Activated T-cell treated with anti-CD3 and anti-CD28 coated beads for 4 hours (primary cell): ENCODE results near the gene CNOT1.
"Not testable (repeated sequence)": the region's sequence is repeated elsewhere in the genome, so short reads cannot be mapped to it uniquely, and the experiment has no call there.

ENCODE experiments used
- DNase-seq: peaks from one replicate; pipeline ENCODE4 v3.0.0-alpha.2; 2020

CNOT1 gene

GRCh38 chr16:58501242-58502131 is 128.1 kb downstream of the CNOT1 start:
- no peak for DNase-seq

DNA sequence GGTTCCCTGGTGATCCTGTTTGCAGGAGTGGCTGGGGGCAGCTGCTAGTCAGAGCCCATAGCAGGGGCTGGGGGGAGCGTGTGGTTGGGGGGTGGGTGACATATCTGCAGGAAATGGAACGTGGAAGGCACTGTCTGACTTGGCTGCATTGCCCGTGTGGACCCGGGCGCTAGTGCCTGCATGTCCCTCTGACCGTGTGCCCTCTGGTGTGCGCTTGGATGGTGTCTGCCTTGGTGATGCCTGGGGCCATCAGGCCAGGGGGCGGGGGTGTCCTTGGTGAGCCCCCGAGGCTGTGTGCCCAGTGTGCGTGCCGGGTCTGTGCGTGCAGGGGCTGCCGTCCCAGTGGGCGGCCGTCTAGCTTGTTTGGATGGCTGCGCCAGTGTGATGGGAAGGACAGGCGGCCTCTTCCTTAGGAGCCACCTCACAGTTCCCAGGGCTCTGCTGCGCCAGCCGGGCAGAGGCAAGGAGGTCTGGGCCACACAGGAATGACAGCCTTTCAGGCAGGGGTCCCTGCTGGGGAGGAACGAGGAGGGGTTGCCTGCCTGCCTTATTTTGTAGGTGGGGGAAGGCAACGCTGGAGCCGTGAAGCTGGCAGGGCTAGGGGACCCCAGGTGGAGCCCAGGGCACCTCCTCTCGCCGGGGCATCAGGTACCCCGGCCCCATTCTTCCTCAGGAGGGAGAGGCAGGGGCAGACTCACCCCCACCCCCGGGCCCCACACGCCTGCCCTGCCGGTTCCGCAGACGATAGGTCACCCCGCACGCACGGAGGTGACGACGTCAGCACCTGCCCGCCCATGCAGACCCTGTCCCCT is 129.0 kb downstream of the CNOT1 start:
- no peak for DNase-seq

DNA sequence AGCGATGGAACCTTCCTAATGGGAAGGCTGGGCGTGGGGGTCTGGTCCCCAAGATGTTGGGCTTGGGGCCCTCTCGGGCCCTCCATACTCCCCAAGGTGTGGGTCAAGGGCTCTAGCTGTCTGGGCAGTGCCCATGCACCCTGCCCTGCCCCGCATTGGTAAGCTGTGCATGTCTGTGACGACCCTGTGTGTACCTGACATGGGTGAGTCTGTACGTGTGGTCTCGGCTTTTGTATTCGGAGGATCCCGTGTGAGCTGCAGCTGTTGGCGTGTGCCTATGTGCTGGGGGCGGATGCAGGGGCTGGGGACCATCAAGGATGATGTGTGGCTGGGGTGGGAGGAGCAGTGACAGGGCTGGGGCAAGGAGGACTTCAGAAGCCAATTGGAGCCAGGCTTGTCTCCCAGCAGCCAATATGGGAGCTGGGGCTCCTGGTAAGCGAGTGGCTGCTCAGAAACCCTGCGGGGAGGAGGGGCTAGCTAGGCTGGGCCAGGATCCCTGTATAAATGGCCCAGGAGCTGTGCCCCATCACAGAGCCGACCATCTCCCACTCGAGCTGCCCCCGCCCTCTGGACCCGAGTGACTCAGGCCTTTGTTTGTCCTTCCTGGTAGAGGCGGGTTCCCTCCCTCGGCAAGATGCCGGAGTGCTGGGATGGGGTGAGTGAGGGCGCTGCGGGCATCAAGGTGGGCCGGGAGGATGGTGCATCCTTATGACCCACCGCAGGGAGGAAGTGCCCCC is 129.8 kb downstream of the CNOT1 start, which contains the start of gene NDRG4:
NDRG4 (plus strand) TSS at position 529 of the 737 bp plus-strand sequence; CDS start at position 635, 106 bp downstream.
- DNase-seq: no peak

DNA sequence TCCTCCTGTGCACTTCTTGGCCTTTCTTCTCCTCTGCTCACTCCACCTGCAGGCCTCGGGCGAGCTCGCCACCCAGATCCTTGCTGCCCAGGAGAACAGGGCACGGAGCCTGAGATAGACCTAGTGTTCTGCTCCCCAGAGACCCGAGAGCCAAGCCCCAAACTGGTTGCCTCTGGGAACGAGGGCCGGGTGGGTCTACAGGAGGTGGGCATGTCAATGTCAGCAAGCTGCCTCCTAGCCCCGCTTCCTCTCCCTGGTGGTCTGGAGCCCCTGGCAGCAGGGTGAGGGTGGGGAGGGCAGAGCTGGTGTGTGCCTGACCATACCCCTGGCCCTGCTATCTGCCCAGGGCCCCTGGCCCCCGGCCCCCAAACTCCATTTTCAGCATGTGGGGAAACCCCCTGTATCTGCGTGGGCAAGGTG is 130.5 kb downstream of the CNOT1 start:
- no peak for DNase-seq

DNA sequence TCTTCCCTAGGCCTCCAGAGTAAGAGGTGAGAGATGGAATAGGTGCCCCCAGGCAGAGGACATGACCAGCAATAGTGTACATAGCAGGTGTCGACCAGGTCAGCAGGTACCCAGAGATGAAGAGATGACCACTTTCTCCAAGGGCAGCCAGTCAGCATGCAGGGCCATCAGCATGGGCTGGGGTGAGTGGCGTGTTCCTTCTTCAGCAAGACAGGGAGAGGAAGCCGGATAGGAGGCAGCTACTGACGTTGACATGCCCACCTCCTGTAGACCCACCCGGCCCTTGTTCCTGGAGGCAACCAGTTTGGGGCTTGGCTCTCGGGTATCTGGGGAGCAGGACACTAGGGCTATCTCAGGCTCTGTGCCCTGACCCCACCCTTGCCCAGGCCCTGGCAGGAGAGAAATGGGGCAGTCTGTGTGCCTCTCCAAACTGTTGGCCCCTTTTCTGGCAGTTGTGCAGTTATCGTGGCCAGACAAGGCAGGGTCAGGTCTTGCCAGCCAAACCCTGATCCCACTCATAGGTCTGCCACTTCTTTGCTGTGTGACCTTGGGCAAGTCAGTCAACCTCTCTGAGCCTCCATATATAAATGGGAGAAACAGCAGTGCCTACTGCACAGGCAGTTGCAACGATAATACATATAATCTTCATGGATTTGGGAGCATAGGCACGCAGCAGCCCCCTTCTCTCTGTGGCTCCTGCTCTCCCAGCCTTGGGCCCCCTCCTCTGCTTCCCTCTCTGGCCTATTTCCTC is 131.1 kb downstream of the CNOT1 start:
- DNase-seq: no peak

- DNase-seq: no peak
These were observed 131.7 kb downstream of the CNOT1 start for GRCh38 chr16:58497935-58498334.

DNA sequence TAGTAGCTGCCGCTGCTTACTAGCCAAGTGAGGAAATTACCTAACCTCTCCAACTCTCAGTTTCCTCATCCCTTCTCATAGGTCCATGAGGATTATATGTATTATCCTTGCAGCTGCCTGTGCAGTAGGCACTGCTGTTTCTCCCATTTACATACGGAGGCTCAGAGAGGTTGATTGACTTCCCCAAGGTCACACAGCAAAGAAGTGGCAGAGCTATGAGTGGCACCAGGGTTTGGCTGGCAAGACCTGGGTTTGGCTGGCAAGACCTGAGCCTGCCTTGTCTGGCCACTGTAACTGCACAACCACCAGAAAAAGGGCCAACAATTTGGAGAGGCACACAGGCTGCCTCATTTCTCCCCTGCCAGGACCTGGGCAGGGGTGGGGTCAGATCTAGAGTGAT is 132.2 kb downstream of the CNOT1 start:
- no peak for DNase-seq

GRCh38 chr16:58495521-58496331 is 133.9 kb downstream of the CNOT1 start:
- DNase-seq: no peak

- peak; percentile 26 for DNase-seq
These were observed 134.6 kb downstream of the CNOT1 start for GRCh38 chr16:58494981-58495520.

DNA sequence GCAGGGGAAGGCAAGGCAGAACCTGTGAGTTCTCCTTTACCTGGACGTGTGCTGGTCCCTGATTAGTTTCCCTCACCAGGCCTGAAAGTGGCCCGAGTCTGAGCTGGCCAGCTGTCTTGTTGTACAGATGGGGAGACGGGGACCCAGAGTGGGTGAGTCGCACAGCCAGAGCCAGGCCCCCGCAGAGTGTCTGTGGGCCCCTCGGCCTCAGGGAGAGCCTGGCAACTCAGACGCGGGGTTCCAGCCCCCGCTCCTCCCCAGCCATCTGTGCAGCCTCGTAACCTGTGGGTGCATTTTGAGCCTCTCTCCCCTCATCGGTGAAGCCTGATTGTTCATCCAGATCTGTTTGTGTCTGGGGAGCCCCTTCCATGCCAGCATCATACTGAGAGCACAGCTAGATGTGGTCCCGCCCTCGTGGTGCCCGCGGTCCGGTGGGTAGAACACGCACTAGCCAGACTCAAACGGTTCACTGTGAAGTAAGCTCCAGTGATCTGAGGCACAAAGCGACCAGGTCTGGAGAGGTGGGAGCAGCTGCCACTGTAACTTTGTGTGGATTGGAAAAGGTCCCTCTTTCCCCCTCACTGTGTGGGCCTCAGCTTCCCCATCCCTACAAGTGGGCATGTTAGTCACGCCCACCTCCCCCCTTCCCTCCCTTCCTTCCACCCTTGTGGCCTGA is 135.7 kb downstream of the CNOT1 start:
- DNase-seq: no peak

GRCh38 chr16:58492735-58493134 is 136.9 kb downstream of the CNOT1 start:
- DNase-seq: no peak

- DNase-seq: no peak
These were observed 137.6 kb downstream of the CNOT1 start for GRCh38 chr16:58492066-58492465.

- not testable (repeated sequence) for DNase-seq
These were observed 139.1 kb downstream of the CNOT1 start for GRCh38 chr16:58490539-58490938.

GRCh38 chr16:58490065-58490464 is 139.6 kb downstream of the CNOT1 start:
- DNase-seq: no peak

DNA sequence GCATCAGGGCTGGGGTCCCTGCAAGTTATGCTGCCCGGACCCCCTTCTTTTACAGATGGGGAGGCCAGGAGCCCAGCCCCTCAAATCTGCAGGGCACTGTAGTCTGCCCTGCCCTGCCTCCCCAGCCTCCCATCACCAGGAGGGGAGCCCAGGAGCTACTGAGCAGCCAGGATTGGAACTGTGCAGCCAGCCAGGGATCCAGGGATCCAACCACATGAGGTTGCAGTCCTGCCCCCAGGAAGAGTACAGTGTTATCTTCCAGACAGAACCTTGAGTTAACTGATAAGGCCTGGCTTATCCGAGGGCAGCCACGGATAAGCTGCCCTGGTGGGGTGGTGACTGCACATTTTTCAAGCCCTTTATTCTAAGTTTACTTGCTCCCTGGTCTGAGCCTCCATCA is 141.1 kb downstream of the CNOT1 start:
- DNase-seq: no peak

DNA sequence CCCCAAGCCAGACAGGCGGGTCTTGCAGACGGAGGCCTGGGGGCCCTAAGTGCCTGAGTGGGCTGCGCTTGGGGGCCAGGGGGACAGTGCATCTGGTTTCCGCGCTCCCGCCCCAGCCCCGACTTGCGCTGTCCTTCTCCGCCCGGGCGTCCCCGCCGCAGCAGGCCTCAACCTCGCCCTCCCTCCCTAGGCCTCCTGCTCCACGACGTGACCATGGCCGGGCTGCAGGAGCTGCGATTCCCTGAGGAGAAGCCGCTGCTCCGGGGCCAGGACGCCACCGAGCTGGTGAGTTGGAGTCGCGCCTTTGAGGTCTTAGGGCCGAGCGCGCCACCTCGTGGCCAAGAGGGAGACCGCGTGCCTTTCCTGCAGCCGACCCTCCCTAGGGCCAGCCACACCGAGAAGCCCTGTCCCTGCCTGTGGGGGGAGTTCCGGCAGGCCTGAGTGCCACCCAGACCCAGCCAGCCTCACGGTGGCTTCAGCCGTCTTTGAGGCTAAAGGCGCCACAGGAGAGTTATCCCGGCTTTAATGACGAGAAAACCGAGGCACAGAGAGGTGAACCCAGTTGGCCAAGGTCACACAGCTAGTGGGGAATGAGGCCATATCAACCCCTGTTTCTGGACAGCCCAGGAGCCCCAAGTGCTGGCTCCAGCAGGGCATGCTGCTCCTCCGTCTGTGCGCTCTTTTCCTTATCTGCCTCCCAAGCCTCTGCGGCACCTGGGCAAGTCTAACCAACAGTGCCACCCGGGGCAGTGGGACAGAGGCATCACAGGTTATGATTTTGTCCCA is 141.9 kb downstream of the CNOT1 start:
- DNase-seq: peak; percentile 60

DNA sequence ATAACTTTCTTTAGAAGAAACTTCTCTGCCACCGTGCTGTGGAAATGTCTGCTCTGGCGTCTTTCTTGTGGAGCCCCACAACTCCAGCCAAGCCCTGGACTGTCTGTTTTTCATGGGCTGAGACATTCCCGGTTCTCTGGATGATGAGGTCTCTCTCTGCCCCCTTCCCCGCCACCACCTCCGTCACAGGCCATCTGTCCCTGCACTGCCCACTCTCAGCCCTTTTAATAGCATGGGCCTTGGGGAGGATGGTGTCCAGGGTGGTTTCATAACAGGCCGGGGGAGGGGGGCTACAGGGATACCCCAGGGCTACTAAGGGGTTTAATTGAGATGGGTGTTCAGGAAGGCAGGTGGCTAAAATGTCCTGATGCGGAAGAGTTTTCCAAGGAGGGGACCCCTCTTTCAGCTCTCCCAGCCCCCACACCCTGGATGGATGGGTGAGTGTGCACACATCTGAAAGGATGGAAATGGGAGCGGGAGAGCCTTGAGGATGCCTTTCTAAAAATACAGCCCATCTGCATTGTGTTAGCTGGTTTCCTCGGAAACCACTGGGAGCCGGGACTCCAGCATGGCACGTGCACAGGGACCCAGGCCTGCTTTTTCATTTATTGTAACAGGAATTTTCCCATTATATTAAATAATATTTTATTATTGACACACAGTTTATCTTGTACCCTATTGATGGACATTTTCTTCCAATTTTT is 144.3 kb downstream of the CNOT1 start:
- DNase-seq: no peak

GRCh38 chr16:58481931-58482330 is 147.7 kb downstream of the CNOT1 start:
- DNase-seq: no peak
